ENCODE results near the gene AUNIP.
"Not testable (repeated sequence)": the region's sequence is repeated elsewhere in the genome, so short reads cannot be mapped to it uniquely, and the experiment has no call there.

AUNIP gene

GRCh38 chr1:25862785-25863485 is 3.7 kb upstream of the AUNIP start:
- no peak for DNase-seq

GRCh38 chr1:25861316-25862286 is 2.3 kb upstream of the AUNIP start:
- no peak for DNase-seq

- DNase-seq, result no peak
These were observed 763 bp downstream of the AUNIP start for GRCh38 chr1:25858494-25858893.

GRCh38 chr1:25856856-25857255 is 2.4 kb downstream of the AUNIP start:
- no peak for DNase-seq

GRCh38 chr1:25854554-25854953 is 4.7 kb downstream of the AUNIP start:
- peak; percentile 33 for DNase-seq

GRCh38 chr1:25848531-25848930 is 10.7 kb downstream of the AUNIP start:
- DNase-seq, result no peak

- DNase-seq, result no peak
These were observed 11.3 kb downstream of the AUNIP start for GRCh38 chr1:25847929-25848328.

GRCh38 chr1:25845664-25846063 is 13.6 kb downstream of the AUNIP start:
- no peak for DNase-seq

GRCh38 chr1:25844536-25845337 is 14.5 kb downstream of the AUNIP start:
- DNase-seq, result no peak

- DNase-seq, result no peak
These were observed 15.8 kb downstream of the AUNIP start for GRCh38 chr1:25843483-25843882.

- not testable (repeated sequence) for DNase-seq
These were observed 19.4 kb downstream of the AUNIP start for GRCh38 chr1:25839808-25840207.

GRCh38 chr1:25837262-25837875 is 21.9 kb downstream of the AUNIP start:
- DNase-seq, result no peak

GRCh38 chr1:25836695-25837094 is 22.6 kb downstream of the AUNIP start:
- no peak for DNase-seq

GRCh38 chr1:25834894-25835293 is 24.4 kb downstream of the AUNIP start:
- DNase-seq, result no peak

- DNase-seq, result no peak
These were observed 26.1 kb downstream of the AUNIP start for GRCh38 chr1:25833158-25833557.

GRCh38 chr1:25832336-25833037 is 26.8 kb downstream of the AUNIP start:
- DNase-seq, result no peak

GRCh38 chr1:25831569-25832196 is 27.6 kb downstream of the AUNIP start:
- no peak for DNase-seq

- no peak for DNase-seq
These were observed 30.2 kb downstream of the AUNIP start for GRCh38 chr1:25829046-25829445.

- no peak for DNase-seq
These were observed 30.8 kb downstream of the AUNIP start for GRCh38 chr1:25828491-25828890.

- no peak for DNase-seq
These were observed 32.7 kb downstream of the AUNIP start for GRCh38 chr1:25826571-25826970.

GRCh38 chr1:25825605-25826004 is 33.7 kb downstream of the AUNIP start:
- no peak for DNase-seq

Data from NCI-H2107 (cell line).